OCI-LY7 (cell line): ENCODE measurements around the gene RPS6KB2. TPM values are rescaled to one million over a fixed set of nuclear protein-coding genes. Genes with fewer than 3 reads are reported as not detected.
A peak's percentile ranks its signal among the peaks of the same experiment; 100 is the strongest.

ENCODE experiments used
- BruUV-seq: library from RNA; stranded (reverse); fragments of 400-500 nt; replicated peaks from 2 replicates; lab custom pipeline; 2021; lab: Mats Ljungman, UMichigan
- CTCF ChIA-PET: fragments of 300-600 bp; sonication (Branson Sonifier 250); formaldehyde crosslinking; loops from one replicate; lab custom pipeline; 2022; ENCODE audit warnings: antibody characterized with exemption; ENCODE audit not compliant: unreplicated experiment; lab: Charles Lee
- POLR2A ChIA-PET: fragments of 300-600 bp; sonication (Branson Sonifier 250); formaldehyde crosslinking; loops from one replicate; lab custom pipeline; 2022; ENCODE audit warnings: antibody characterized with exemption; lab: Charles Lee
- DNase-seq: peaks from one replicate; pipeline ENCODE4 v3.0.0-alpha.2; 2015; ENCODE audit warnings: low spot score
- H2AFZ ChIP-seq: fragments of 200-600 bp; sonication (generic), shearing (Covaris generic); 2 replicates; pipeline ENCODE4 v1.6.1; 2014; ENCODE audit warnings: mild to moderate bottlenecking, antibody characterized with exemption, low read length, moderate library complexity
- H3K27ac ChIP-seq: fragments of 200-600 bp; sonication (generic); 2 replicates; pipeline ENCODE4 v1.5.1; 2014; ENCODE audit warnings: mixed run types, low read depth, mild to moderate bottlenecking, moderate library complexity, low read length, inconsistent platforms; ENCODE audit not compliant: poor library complexity, severe bottlenecking
- H3K36me3 ChIP-seq: fragments of 200-600 bp; sonication (generic); 2 replicates; pipeline ENCODE4 v1.6.1; 2014; ENCODE audit warnings: mild to moderate bottlenecking, antibody characterized with exemption, low read length, moderate library complexity, mixed read lengths; ENCODE audit not compliant: insufficient read depth
- H3K4me1 ChIP-seq: fragments of 200-600 bp; sonication (generic); 2 replicates; pipeline ENCODE4 v1.5.1; 2014; ENCODE audit warnings: mild to moderate bottlenecking, low read length; ENCODE audit not compliant: insufficient read depth, poor library complexity, severe bottlenecking
- H3K4me2 ChIP-seq: fragments of 200-600 bp; sonication (generic); 2 replicates; pipeline ENCODE4 v1.6.1; 2014; ENCODE audit warnings: mild to moderate bottlenecking, low read length
- H3K4me3 ChIP-seq: fragments of 200-600 bp; sonication (generic); 2 replicates; pipeline ENCODE4 v1.5.1; 2014; ENCODE audit warnings: mild to moderate bottlenecking, low read depth, low read length; ENCODE audit not compliant: poor library complexity, severe bottlenecking
- H3K79me2 ChIP-seq: fragments of 200-600 bp; sonication (generic); 2 replicates; pipeline ENCODE4 v1.6.1; 2016; ENCODE audit warnings: low read depth, mild to moderate bottlenecking, low read length, moderate library complexity, mixed read lengths; ENCODE audit not compliant: insufficient read depth
- H3K9me2 ChIP-seq: fragments of 200-600 bp; sonication (generic); 2 replicates; pipeline ENCODE4 v1.6.1; 2016; ENCODE audit warnings: mild to moderate bottlenecking, low read length, mixed read lengths; ENCODE audit not compliant: insufficient read depth
- H3K9me3 ChIP-seq: fragments of 200-600 bp; sonication (generic); 2 replicates; pipeline ENCODE4 v1.6.1; 2014; ENCODE audit warnings: mild to moderate bottlenecking, mixed run types, low read length, mixed read lengths
- H4K20me1 ChIP-seq: fragments of 200-600 bp; sonication (generic); 2 replicates; pipeline ENCODE4 v1.6.1; 2014; ENCODE audit warnings: mild to moderate bottlenecking, antibody characterized with exemption, low read length, moderate library complexity, mixed read lengths; ENCODE audit not compliant: insufficient read depth
- CTCF ChIP-seq: fragments of 200-600 bp; sonication (generic); conservative IDR thresholded peaks from 2 replicates; pipeline ENCODE4 v1.5.1; 2014; ENCODE audit warnings: mild to moderate bottlenecking, antibody characterized with exemption, low read length, moderate library complexity, mixed read lengths
- EZH2phosphoT487 ChIP-seq: fragments of 200-600 bp; sonication (generic); IDR thresholded peaks from 2 replicates; pipeline ENCODE4 v1.6.1; 2018; ENCODE audit warnings: low read depth, borderline replicate concordance, mild to moderate bottlenecking, mixed run types, antibody characterized with exemption, low read length, moderate library complexity, mixed read lengths
- intact Hi-C: fragments of 100-400 bp; cut with micrococcal nuclease; formaldehyde crosslinking; loops from one replicate; pipeline ENCODE4 v1.10.0; 2022; ENCODE audit not compliant: unreplicated experiment
- total RNA-seq, 2 experiments: library from RNA; depleted of rRNA in 1 of 2; stranded (reverse); fragments of >200 nt in 1 of 2; shearing (Covaris generic) in 1 of 2; gene quantifications; 2 replicates each; pipeline ENCODE4 v1.2.3, GENCODE V29; 2014 to 2022

RPS6KB2 gene
- total RNA-seq, 2 experiments from 2014 or later, result 48.3 to 69.4 TPM

- POLR2A ChIA-PET, result interaction anchor here (0.8 to 5.1 kb wide), 5 partner anchors 9 to 84 kb away, joined by 3 to 38 read pairs (median 15); partner anchors contain the start of genes PTPRCAP and RAD9A
- Histone ChIP-seq H4K20me1 (0 out of 2 replicates have a peak, but pooled peaks cover 7% of the 10 kb centered on the region), H3K4me1 (peaks cover 51% of the 10 kb centered on the region), H3K4me2 (peak overlapping the region; percentile 97), H3K27ac (peak overlapping the region; percentile 65), H3K79me2 (peaks cover 31% of the 10 kb centered on the region), H3K36me3 (peaks cover 55% of the 10 kb centered on the region), H2AFZ (no peak overlapping the region), H3K4me3 (peak overlapping the region; percentile 97), H3K9me2 (no peaks in the 10 kb centered on the region), H3K9me3 (no peaks in the 10 kb centered on the region)
- no peak for TF ChIP-seq EZH2phosphoT487
- no peak for TF ChIP-seq CTCF
- CTCF ChIA-PET, result interaction anchor here (0.6 kb wide), 1 partner anchor 48 kb away, joined by 3 read pairs; no protein-coding TSS in a partner anchor
- no TSS peak for BruUV-seq
- no peak for DNase-seq
- intact Hi-C loops, result loop anchor here (5.0 to 10.0 kb wide), 2 partner anchors 187 to 244 kb away; no protein-coding TSS in a partner anchor
Observed at GRCh38 chr11:67400251-67400941, 27.9 kb upstream of the RPS6KB2 start.

GRCh38 chr11:67400942-67401494 is 27.3 kb upstream of the RPS6KB2 start:
- Histone ChIP-seq H3K27ac (peak overlapping the region; percentile 65), H3K4me3 (peak overlapping the region; percentile 97), H3K79me2 (peaks cover 37% of the 10 kb centered on the region), H3K4me1 (peaks cover 57% of the 10 kb centered on the region), H4K20me1 (0 out of 2 replicates have a peak, but pooled peaks cover 7% of the 10 kb centered on the region), H3K9me3 (no peaks in the 10 kb centered on the region), H3K36me3 (peaks cover 55% of the 10 kb centered on the region), H2AFZ (no peak overlapping the region), H3K9me2 (no peaks in the 10 kb centered on the region), H3K4me2 (peak overlapping the region; percentile 97)
- TF ChIP-seq CTCF (no peak; the same call in 1 of the 2 replicates), EZH2phosphoT487 (no peak)
- no peak for DNase-seq
- CTCF ChIA-PET, result interaction anchor here (0.6 to 0.8 kb wide), 5 partner anchors 9 to 50 kb away, joined by 3 to 7 read pairs (median 3); partner anchors contain the start of gene RAD9A
- no TSS peak for BruUV-seq
- intact Hi-C loops, result loop anchor here (5.0 to 10.0 kb wide), 2 partner anchors 186 to 244 kb away; no protein-coding TSS in a partner anchor
- POLR2A ChIA-PET, result interaction anchor here (0.9 to 5.1 kb wide), 13 partner anchors 10 to 85 kb away, joined by 3 to 38 read pairs (median 4); partner anchors contain the start of genes PTPRCAP, RAD9A and TMEM134
